ENCODE data around the gene CFAP221. TPM values are rescaled to one million over a fixed set of nuclear protein-coding genes. Genes with fewer than 3 reads are reported as not detected.

CFAP221 gene
- total RNA-seq, 2 donors from 2014 or later, result 12.2 to 21.5 TPM

DNA sequence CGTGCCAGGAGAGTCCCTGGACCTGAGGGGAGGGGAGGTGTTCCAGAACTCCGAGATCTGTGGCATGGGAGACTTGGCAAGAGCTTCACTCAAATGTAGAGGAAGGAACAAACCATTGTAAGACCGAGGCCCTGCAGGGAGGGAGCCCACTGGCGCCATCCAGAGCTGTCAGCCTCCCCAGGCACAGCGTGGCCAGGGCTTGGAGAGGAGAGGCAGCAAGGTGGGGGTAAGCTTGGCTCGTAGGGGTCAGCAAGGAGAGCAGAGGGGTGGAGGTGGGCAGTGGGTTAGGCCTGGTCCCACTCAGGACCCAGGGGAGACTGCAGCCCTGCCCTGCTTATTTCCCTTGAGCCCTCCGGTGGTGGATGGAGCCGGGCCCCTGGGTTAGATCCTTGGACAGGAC is 138.3 kb downstream of the CFAP221 start:
- DNase-seq (no peak), ATAC-seq (no peak)
- 86 to 91% methylated on average over 6 to 8 of the region's 8 CpGs for WGBS, 2 donors
- H3K27ac ChIP-seq, result no peak overlapping the region
- no peaks in the 10 kb centered on the region for H3K27me3 ChIP-seq
- H3K4me3 ChIP-seq, result no peak overlapping the region
- intact Hi-C loops (cut with DNase I), result no loop called here
- TF ChIP-seq, protein P1, sequence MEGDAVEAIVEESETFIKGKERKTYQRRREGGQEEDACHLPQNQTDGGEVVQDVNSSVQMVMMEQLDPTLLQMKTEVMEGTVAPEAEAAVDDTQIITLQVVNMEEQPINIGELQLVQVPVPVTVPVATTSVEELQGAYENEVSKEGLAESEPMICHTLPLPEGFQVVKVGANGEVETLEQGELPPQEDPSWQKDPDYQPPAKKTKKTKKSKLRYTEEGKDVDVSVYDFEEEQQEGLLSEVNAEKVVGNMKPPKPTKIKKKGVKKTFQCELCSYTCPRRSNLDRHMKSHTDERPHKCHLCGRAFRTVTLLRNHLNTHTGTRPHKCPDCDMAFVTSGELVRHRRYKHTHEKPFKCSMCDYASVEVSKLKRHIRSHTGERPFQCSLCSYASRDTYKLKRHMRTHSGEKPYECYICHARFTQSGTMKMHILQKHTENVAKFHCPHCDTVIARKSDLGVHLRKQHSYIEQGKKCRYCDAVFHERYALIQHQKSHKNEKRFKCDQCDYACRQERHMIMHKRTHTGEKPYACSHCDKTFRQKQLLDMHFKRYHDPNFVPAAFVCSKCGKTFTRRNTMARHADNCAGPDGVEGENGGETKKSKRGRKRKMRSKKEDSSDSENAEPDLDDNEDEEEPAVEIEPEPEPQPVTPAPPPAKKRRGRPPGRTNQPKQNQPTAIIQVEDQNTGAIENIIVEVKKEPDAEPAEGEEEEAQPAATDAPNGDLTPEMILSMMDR (IDR thresholded peaks at IDR 0.05), result no peak
- no peak for TF ChIP-seq POLR2A (IDR thresholded peaks at IDR 0.05)
- no peaks in the 10 kb centered on the region for H3K9me3 ChIP-seq
- peaks cover 0 to 4% of the 10 kb centered on the region in 2 donors for H3K36me3 ChIP-seq (replicated peaks in 1 of 2; ENCODE audit: insufficient read depth in 1 of 2, low read depth in 2 of 2)
- peaks cover 15% of the 10 kb centered on the region for H3K4me1 ChIP-seq

DNA sequence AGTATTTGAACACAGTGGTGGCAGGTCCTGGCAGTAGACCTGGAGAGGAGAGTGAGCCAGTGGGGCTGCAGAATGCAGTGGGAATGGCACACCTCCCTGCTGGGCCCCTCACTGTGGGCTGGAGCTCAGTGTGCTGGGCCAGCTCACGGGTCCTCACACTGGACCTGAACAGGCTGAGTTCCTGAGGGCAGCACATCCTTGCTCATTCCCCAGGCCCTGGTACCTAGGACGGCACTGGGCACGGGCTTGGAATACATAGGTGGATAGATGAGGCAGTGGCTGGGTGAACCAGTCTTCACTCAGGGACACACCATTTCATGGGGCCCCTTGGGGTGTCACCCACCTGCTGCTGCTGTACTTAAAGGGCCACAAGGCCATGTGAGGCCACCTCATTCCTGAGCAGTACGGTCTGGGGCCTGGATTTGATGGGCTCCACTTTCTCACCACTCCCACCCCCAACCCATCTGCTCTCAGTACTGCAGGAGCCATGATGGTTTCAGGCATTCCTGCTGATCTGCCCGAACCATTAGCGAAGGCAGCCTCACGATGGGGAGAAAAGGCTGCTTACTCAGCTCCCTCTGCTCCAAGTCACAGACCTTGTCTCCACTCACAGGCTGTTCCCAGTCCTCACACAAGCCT is 138.9 kb downstream of the CFAP221 start:
- 93 to 94% methylated on average over 6 to 7 of the region's 7 CpGs for WGBS, 2 donors
- TF ChIP-seq, protein P1 (IDR thresholded peaks at IDR 0.05), result no peak
- TF ChIP-seq POLR2A (IDR thresholded peaks at IDR 0.05), result no peak
- peaks cover 10% of the 10 kb centered on the region for H3K4me1 ChIP-seq
- no peaks in the 10 kb centered on the region for H3K27me3 ChIP-seq
- no peaks in the 10 kb centered on the region for H3K9me3 ChIP-seq
- H3K4me3 ChIP-seq, result no peak overlapping the region
- intact Hi-C loops (cut with DNase I), result no loop called here
- no peak overlapping the region for H3K27ac ChIP-seq
- DNase-seq (no peak), ATAC-seq (no peak)
- peaks cover 0 to 5% of the 10 kb centered on the region in 2 donors for H3K36me3 ChIP-seq (replicated peaks in 1 of 2; ENCODE audit: insufficient read depth in 1 of 2, low read depth in 2 of 2)

DNA sequence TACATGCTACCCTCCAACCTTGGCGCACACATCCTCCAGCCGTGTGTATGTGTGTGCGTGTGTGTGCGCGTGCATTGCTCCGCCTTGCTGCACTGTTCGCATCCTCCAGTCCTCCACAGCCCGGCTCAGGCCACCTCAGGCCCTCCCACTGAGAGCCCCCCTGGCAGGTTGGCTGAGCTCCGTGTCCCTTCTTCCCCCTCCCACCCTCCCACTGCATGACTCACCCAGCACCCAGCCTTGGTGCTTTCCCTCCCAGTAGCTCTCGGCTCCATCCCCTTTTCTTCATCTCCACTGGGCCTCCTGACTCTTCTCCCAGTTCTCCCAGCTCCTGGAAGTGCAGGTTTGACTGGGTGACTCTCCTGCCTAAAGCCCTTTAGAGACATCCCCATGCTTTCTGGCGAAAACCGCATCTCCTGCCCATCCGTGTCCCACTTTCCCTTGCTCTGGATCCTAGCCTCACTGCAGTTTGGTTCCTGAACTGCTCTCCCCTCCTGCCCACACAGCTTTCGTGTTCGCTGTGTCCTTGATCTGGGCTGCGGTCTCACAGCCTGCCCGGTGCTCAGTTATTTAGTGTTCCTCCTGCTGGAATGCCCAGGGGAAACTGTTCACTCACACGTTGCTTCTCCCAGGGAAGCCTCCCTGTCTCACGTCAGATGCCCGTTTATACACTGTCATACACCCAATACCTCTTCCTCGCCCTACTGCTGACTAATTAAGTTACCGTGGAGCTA is 139.6 kb downstream of the CFAP221 start:
- DNase-seq (no peak), ATAC-seq (no peak)
- TF ChIP-seq, protein P1 (IDR thresholded peaks at IDR 0.05), result no peak
- TF ChIP-seq POLR2A (IDR thresholded peaks at IDR 0.05), result no peak
- intact Hi-C loops (cut with DNase I), result no loop called here
- Histone ChIP-seq H3K27ac (no peak overlapping the region), H3K4me3 (no peak overlapping the region), H3K27me3 (no peaks in the 10 kb centered on the region), H3K36me3 (replicated peaks in 1 of 2; ENCODE audit: insufficient read depth in 1 of 2, low read depth in 2 of 2) (peaks cover 0 to 11% of the 10 kb centered on the region in 2 donors), H3K9me3 (no peaks in the 10 kb centered on the region), H3K4me1 (peaks cover 10% of the 10 kb centered on the region)
- WGBS, 2 donors, result 70 to 75% methylated on average over 22 of the region's 22 CpGs

DNA sequence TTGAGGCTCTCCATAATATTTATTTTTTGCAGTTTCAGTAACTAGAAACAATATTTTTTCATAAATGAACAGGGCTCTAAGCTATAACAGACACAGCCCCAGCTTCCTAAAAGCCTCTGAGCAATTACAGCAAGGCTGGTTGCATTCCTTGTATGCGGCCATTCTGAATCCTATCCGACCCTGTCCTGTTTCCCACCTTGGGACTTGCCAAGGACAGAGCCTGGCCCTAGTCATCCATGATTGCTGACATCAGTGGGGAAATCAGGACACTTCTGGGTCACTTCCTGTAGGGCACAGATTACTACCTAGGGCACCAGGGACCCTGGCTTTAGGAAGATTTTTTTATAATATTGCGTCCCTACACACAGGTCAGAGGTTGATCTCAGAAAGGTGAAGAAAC is 140.3 kb downstream of the CFAP221 start:
- H3K27me3 ChIP-seq, result no peaks in the 10 kb centered on the region
- ATAC-seq (no peak), DNase-seq (no peak)
- peaks cover 0 to 11% of the 10 kb centered on the region in 2 donors for H3K36me3 ChIP-seq (replicated peaks in 1 of 2; ENCODE audit: insufficient read depth in 1 of 2, low read depth in 2 of 2)
- H3K4me3 ChIP-seq, result no peak overlapping the region
- H3K27ac ChIP-seq, result no peak overlapping the region
- no peak for TF ChIP-seq POLR2A (IDR thresholded peaks at IDR 0.05)
- TF ChIP-seq, protein P1 (IDR thresholded peaks at IDR 0.05), result no peak
- peaks cover 6% of the 10 kb centered on the region for H3K4me1 ChIP-seq
- intact Hi-C loops (cut with DNase I), result no loop called here
- WGBS, 2 donors, result 84 to 86% methylated on average over 2 to 3 of the region's 3 CpGs
- no peaks in the 10 kb centered on the region for H3K9me3 ChIP-seq

Data from body of pancreas (tissue), 4 donors.